ENCODE data around the gene NNMT.

DNA sequence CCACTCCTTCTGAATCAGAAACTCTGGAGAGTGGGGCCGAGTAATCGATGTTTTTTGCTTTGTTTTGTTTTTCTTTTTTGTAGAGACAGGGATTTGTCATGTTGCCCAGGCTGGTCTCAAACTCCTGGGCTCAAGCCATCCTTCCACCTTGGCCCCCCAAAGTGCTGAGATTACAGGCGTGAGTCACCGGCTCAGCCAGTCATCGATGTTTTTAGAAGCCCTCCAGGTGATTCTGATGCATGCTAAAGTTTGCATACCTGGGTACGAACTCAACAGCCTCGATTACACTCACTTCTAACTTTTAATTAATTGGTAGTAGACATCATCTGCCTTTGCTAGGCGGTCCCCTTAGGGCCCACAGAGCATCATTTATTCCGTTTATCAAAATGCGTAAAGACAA, 53.8 kb downstream of the NNMT start:
- TF ChIP-seq, protein P1, sequence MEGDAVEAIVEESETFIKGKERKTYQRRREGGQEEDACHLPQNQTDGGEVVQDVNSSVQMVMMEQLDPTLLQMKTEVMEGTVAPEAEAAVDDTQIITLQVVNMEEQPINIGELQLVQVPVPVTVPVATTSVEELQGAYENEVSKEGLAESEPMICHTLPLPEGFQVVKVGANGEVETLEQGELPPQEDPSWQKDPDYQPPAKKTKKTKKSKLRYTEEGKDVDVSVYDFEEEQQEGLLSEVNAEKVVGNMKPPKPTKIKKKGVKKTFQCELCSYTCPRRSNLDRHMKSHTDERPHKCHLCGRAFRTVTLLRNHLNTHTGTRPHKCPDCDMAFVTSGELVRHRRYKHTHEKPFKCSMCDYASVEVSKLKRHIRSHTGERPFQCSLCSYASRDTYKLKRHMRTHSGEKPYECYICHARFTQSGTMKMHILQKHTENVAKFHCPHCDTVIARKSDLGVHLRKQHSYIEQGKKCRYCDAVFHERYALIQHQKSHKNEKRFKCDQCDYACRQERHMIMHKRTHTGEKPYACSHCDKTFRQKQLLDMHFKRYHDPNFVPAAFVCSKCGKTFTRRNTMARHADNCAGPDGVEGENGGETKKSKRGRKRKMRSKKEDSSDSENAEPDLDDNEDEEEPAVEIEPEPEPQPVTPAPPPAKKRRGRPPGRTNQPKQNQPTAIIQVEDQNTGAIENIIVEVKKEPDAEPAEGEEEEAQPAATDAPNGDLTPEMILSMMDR (conservative IDR thresholded peaks at IDR 0.05 in 1 of 2, IDR thresholded peaks at IDR 0.05 in 1 of 2; ENCODE audit: low read depth in 1 of 2, low read length in 2 of 2) = no peak
- no peak for TF ChIP-seq EZH2 (IDR thresholded peaks at IDR 0.05; ENCODE audit: low read length, missing control alignments)
